ENCODE data around the gene RAX2. TPM values are rescaled to one million over a fixed set of nuclear protein-coding genes. Genes with fewer than 3 reads are reported as not detected.

RAX2 gene
- polyA plus RNA-seq, 1 experiment, result not detected

DNA sequence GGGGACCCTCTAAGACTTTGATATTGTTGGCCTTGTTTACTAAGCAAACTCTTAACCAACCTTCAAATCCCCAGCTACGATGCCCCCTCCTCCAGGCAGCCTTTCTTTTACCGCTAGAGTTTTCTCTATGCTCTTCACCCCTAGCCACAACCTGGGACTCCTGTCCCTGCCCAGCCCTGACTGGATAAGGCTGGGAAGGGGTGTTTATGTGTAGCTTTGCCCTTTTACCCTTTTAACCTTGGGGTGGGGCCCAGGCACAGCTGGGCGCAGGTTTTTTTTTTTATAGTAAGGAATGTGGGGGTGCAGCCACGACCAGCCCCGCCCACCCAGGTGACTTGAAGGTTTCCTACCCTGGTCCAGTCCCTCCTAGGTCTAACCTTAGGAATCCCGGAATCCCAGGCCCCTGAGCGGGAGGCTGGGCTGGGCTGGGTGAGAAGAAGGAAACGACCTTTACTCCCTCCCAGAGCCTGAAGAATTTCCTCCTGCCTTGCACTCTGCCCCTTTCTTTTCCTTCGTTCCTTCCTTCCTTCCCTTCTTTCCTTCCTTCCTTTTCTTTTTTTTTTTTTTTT, 51.6 kb downstream of the RAX2 start:
- ChIA-PET POLR2A (no interaction called here), CTCF (interaction anchor here (0.7 to 3.9 kb wide), 8 partner anchors 10 to 248 kb away, joined by 3 to 21 read pairs (median 3); partner anchors contain the start of genes PIP5K1C and TJP3)
- TF ChIP-seq, protein P1, sequence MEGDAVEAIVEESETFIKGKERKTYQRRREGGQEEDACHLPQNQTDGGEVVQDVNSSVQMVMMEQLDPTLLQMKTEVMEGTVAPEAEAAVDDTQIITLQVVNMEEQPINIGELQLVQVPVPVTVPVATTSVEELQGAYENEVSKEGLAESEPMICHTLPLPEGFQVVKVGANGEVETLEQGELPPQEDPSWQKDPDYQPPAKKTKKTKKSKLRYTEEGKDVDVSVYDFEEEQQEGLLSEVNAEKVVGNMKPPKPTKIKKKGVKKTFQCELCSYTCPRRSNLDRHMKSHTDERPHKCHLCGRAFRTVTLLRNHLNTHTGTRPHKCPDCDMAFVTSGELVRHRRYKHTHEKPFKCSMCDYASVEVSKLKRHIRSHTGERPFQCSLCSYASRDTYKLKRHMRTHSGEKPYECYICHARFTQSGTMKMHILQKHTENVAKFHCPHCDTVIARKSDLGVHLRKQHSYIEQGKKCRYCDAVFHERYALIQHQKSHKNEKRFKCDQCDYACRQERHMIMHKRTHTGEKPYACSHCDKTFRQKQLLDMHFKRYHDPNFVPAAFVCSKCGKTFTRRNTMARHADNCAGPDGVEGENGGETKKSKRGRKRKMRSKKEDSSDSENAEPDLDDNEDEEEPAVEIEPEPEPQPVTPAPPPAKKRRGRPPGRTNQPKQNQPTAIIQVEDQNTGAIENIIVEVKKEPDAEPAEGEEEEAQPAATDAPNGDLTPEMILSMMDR (IDR thresholded peaks at IDR 0.05; ENCODE audit: insufficient read depth, low read depth, low read length), result no peak
- no peak for DNase-seq (ENCODE audit: low read depth)
- Histone ChIP-seq H3K36me3 (ENCODE audit: control insufficient read depth, insufficient read depth, low read length) (no peaks in the 10 kb centered on the region), H3K27me3 (ENCODE audit: control insufficient read depth, insufficient read depth, low read length) (peaks cover 18% of the 10 kb centered on the region), H3K4me3 (ENCODE audit: low read depth, low read length) (no peak overlapping the region)

DNA sequence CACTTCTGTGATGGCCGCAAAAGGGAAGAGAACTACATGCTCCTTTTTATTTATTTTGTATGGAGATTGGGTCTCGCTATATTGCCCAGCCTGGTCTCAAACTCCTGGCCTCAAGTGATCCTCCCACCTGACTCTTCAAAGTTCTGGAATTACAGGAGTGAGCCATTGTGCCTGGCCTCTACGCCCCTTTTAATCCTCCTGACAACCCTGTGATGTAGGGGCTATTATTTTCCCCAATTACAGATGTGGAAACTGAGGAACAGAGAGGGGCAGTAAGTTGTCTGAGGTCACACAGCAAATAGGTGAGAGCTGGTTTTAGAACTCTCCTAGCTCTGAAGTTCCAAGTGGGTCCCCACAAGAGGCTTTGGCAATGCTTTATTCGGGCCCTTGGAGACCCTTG, 52.2 kb downstream of the RAX2 start:
- POLR2A ChIA-PET, result no interaction called here

More for the DNA sequence above, 52.2 kb downstream of the RAX2 start:
- CTCF ChIA-PET, result interaction anchor here (0.7 to 3.9 kb wide), 7 partner anchors 9 to 58 kb away, joined by 3 to 21 read pairs (median 3); partner anchors contain the start of genes PIP5K1C and TJP3
- no peaks in the 10 kb centered on the region for H3K36me3 ChIP-seq (ENCODE audit: control insufficient read depth, insufficient read depth, low read length)
- peaks cover 17% of the 10 kb centered on the region for H3K27me3 ChIP-seq (ENCODE audit: control insufficient read depth, insufficient read depth, low read length)
- no peak overlapping the region for H3K4me3 ChIP-seq (ENCODE audit: low read depth, low read length)
- DNase-seq (ENCODE audit: low read depth), result no peak
- TF ChIP-seq, protein P1 (IDR thresholded peaks at IDR 0.05; ENCODE audit: insufficient read depth, low read depth, low read length), result no peak

Small RNA genes within 50 kb of the gene (small RNA-seq; reads per million reads assigned to genes)
- gene AC005777.1 (ENCODE audit: insufficient read length, low read depth, low replicate concordance), result not detected

Other genes with a start within 250 kb of the RAX2 start
- gene TEKTIP1, start 233.1 kb downstream of the RAX2 start, polyA plus RNA-seq (2011; rRNA removed), result not detected in 2 replicates
- 35.0 and 54.7 TPM in 2 replicates for gene MFSD12, start 214.6 kb downstream of the RAX2 start, polyA plus RNA-seq (2011; rRNA removed)
- gene HMG20B, start 199.3 kb downstream of the RAX2 start, polyA plus RNA-seq (2011; rRNA removed), result 39.7 and 54.2 TPM in 2 replicates
- 0.36 and 0.63 TPM in 2 replicates for gene GIPC3, start 186.8 kb downstream of the RAX2 start, polyA plus RNA-seq (2011; rRNA removed)
- gene TBXA2R, start 165.4 kb downstream of the RAX2 start, polyA plus RNA-seq (2011; rRNA removed), result 0.54 and 1.2 TPM in 2 replicates
- 9.3 and 13.8 TPM in 2 replicates for gene CACTIN, start 145.4 kb downstream of the RAX2 start, polyA plus RNA-seq (2011; rRNA removed)
- gene PIP5K1C, start 71.8 kb downstream of the RAX2 start, polyA plus RNA-seq (2011; rRNA removed), result 14.2 and 35.3 TPM in 2 replicates
- not detected in 2 replicates for gene TJP3, start 63.8 kb downstream of the RAX2 start, polyA plus RNA-seq (2011; rRNA removed)
- 7.7 and 12.4 TPM in 2 replicates for gene APBA3, start 10.5 kb downstream of the RAX2 start, polyA plus RNA-seq (2011; rRNA removed)
- gene MRPL54, start 9.5 kb downstream of the RAX2 start, polyA plus RNA-seq (2011; rRNA removed), result 70.1 and 77.7 TPM in 2 replicates
- not detected in 2 replicates for gene MATK, start 14.2 kb upstream of the RAX2 start, polyA plus RNA-seq (2011; rRNA removed)
- 0.15 TPM in 1 of 2 replicates, not detected in the other for gene ZFR2, start 96.8 kb upstream of the RAX2 start, polyA plus RNA-seq (2011; rRNA removed)
- 0.01 TPM in 1 of 2 replicates, not detected in the other for gene ATCAY, start 108.5 kb upstream of the RAX2 start, polyA plus RNA-seq (2011; rRNA removed)
- gene NMRK2, start 160.8 kb upstream of the RAX2 start, polyA plus RNA-seq (2011; rRNA removed), result not detected in 2 replicates
- gene DAPK3, start 198.9 kb upstream of the RAX2 start, polyA plus RNA-seq (2011; rRNA removed), result 132 and 178 TPM in 2 replicates
- gene EEF2, start 213.2 kb upstream of the RAX2 start, polyA plus RNA-seq (2011; rRNA removed), result 1,661 and 2,469 TPM in 2 replicates
- 10.9 and 18.2 TPM in 2 replicates for gene PIAS4, start 235.5 kb upstream of the RAX2 start, polyA plus RNA-seq (2011; rRNA removed)